DOHH2 (cell line): ENCODE data around the gene GOLIM4.

Experiments used
- H3F3A ChIP-seq: fragments of 200-600 bp; sonication (generic), shearing (Covaris generic); 2 replicates; pipeline ENCODE4 v1.6.0; 2016; ENCODE audit warnings: antibody characterized with exemption, mild to moderate bottlenecking; ENCODE audit not compliant: control insufficient read depth, insufficient read depth
- H3K27ac ChIP-seq: fragments of 200-600 bp; sonication (generic); 2 replicates; pipeline ENCODE4 v1.5.1; 2014; ENCODE audit warnings: low read depth, mild to moderate bottlenecking, low read length, moderate library complexity
- H3K27me3 ChIP-seq: fragments of 200-600 bp; sonication (generic); 2 replicates; pipeline ENCODE4 v1.6.1; 2014; ENCODE audit warnings: mild to moderate bottlenecking, low read length, mixed read lengths; ENCODE audit not compliant: control insufficient read depth
- H3K36me3 ChIP-seq: fragments of 200-600 bp; sonication (generic); 2 replicates; pipeline ENCODE4 v1.6.1; 2014; ENCODE audit warnings: mild to moderate bottlenecking, low read length, moderate library complexity, mixed read lengths; ENCODE audit not compliant: control insufficient read depth
- H3K4me1 ChIP-seq: fragments of 200-600 bp; sonication (generic); 2 replicates; pipeline ENCODE4 v1.6.1; 2014; ENCODE audit warnings: mild to moderate bottlenecking, low read length, mixed read lengths; ENCODE audit not compliant: control insufficient read depth
- H3K4me2 ChIP-seq: fragments of 200-600 bp; sonication (generic); 2 replicates; pipeline ENCODE4 v1.6.0; 2014; ENCODE audit warnings: mild to moderate bottlenecking, low read length, moderate library complexity
- H3K4me3 ChIP-seq: fragments of 200-600 bp; sonication (generic); 2 replicates; pipeline ENCODE4 v1.5.1; 2014; ENCODE audit warnings: mild to moderate bottlenecking, low read length, mixed read lengths
- H3K79me2 ChIP-seq: fragments of 200-600 bp; sonication (generic); 2 replicates; pipeline ENCODE4 v1.6.1; 2014; ENCODE audit warnings: mild to moderate bottlenecking, low read length, mixed read lengths; ENCODE audit not compliant: control insufficient read depth
- H3K9me2 ChIP-seq: fragments of 200-600 bp; sonication (generic); replicated peaks from 2 replicates; pipeline ENCODE4 v1.6.1; 2014; ENCODE audit warnings: mild to moderate bottlenecking, low read length, mixed read lengths; ENCODE audit not compliant: control insufficient read depth
- H3K9me3 ChIP-seq: fragments of 200-600 bp; sonication (generic); 2 replicates; pipeline ENCODE4 v1.6.1; 2014; ENCODE audit warnings: antibody characterized with exemption, low read length, mixed read lengths; ENCODE audit not compliant: control insufficient read depth, insufficient read depth
- H4K20me1 ChIP-seq: fragments of 200-600 bp; sonication (generic); 2 replicates; pipeline ENCODE4 v1.6.0; 2014; ENCODE audit warnings: low read depth, mild to moderate bottlenecking, antibody characterized with exemption, low read length, moderate library complexity; ENCODE audit not compliant: control insufficient read depth, insufficient read depth
- CTCF ChIP-seq: fragments of 200-600 bp; sonication (generic); IDR thresholded peaks from one replicate; pipeline ENCODE4 v1.5.1; 2014; ENCODE audit warnings: antibody characterized with exemption, mild to moderate bottlenecking, low read depth, low read length; ENCODE audit not compliant: poor library complexity, severe bottlenecking
- EZH2phosphoT487 ChIP-seq: fragments of 200-600 bp; sonication (generic); IDR thresholded peaks from 2 replicates; pipeline ENCODE4 v1.6.1; 2017; ENCODE audit warnings: borderline replicate concordance, mild to moderate bottlenecking, antibody characterized with exemption, low read length, moderate library complexity, mixed read lengths

Gene GOLIM4

GRCh38 chr3:168001244-168001643 is 94.5 kb downstream of the GOLIM4 start:
- Histone ChIP-seq H3F3A (no peaks in the 10 kb centered on the region), H3K27ac (no peak overlapping the region), H3K4me2 (no peak overlapping the region), H4K20me1 (no peaks in the 10 kb centered on the region), H3K4me3 (no peak overlapping the region), H3K9me2 (no peaks in the 10 kb centered on the region), H3K36me3 (no peaks in the 10 kb centered on the region), H3K9me3 (no peaks in the 10 kb centered on the region), H3K79me2 (no peaks in the 10 kb centered on the region), H3K27me3 (no peaks in the 10 kb centered on the region), H3K4me1 (no peaks in the 10 kb centered on the region)
- TF ChIP-seq CTCF (no peak), EZH2phosphoT487 (no peak)

- H3K79me2 ChIP-seq = no peaks in the 10 kb centered on the region
- no peaks in the 10 kb centered on the region for H4K20me1 ChIP-seq
- no peaks in the 10 kb centered on the region for H3K4me1 ChIP-seq
- H3K4me2 ChIP-seq = no peak overlapping the region
- no peak overlapping the region for H3K4me3 ChIP-seq
- H3K27me3 ChIP-seq = no peaks in the 10 kb centered on the region
- TF ChIP-seq CTCF (no peak), EZH2phosphoT487 (no peak)
- no peaks in the 10 kb centered on the region for H3F3A ChIP-seq
- H3K9me3 ChIP-seq = no peaks in the 10 kb centered on the region
- H3K36me3 ChIP-seq = no peaks in the 10 kb centered on the region
- no peak overlapping the region for H3K27ac ChIP-seq
- no peaks in the 10 kb centered on the region for H3K9me2 ChIP-seq
Measured at GRCh38 chr3:167998253-167998652, 97.5 kb downstream of the GOLIM4 start.

GRCh38 chr3:167996514-167996913 is 99.2 kb downstream of the GOLIM4 start:
- no peaks in the 10 kb centered on the region for H3F3A ChIP-seq
- H3K4me3 ChIP-seq = no peak overlapping the region
- no peaks in the 10 kb centered on the region for H3K36me3 ChIP-seq
- H3K9me3 ChIP-seq = no peaks in the 10 kb centered on the region
- H3K79me2 ChIP-seq = no peaks in the 10 kb centered on the region
- no peaks in the 10 kb centered on the region for H3K9me2 ChIP-seq
- H3K27me3 ChIP-seq = peaks cover 3% of the 10 kb centered on the region; the same call in 1 of the 2 replicates
- H3K4me2 ChIP-seq = no peak overlapping the region
- TF ChIP-seq CTCF (no peak), EZH2phosphoT487 (no peak)
- no peaks in the 10 kb centered on the region for H4K20me1 ChIP-seq
- no peak overlapping the region for H3K27ac ChIP-seq
- no peaks in the 10 kb centered on the region for H3K4me1 ChIP-seq

GRCh38 chr3:167992381-167992780 is 103.3 kb downstream of the GOLIM4 start:
- no peaks in the 10 kb centered on the region for H4K20me1 ChIP-seq
- no peaks in the 10 kb centered on the region for H3K79me2 ChIP-seq
- no peaks in the 10 kb centered on the region for H3K9me3 ChIP-seq
- no peaks in the 10 kb centered on the region for H3K4me1 ChIP-seq
- no peaks in the 10 kb centered on the region for H3K36me3 ChIP-seq
- H3K27ac ChIP-seq = no peak overlapping the region
- H3K27me3 ChIP-seq = peaks cover 6% of the 10 kb centered on the region; the same call in 1 of the 2 replicates
- H3K4me3 ChIP-seq = no peak overlapping the region
- TF ChIP-seq EZH2phosphoT487 = no peak
- TF ChIP-seq CTCF = no peak
- no peaks in the 10 kb centered on the region for H3F3A ChIP-seq
- H3K9me2 ChIP-seq = no peaks in the 10 kb centered on the region
- H3K4me2 ChIP-seq = no peak overlapping the region
